Mesodermal cell (in vitro differentiated cells): ENCODE measurements around the gene TNFSF13.

Experiments used
- H3K27ac ChIP-seq: 2 replicates; pipeline ENCODE4 v1.7.0; 2013; ENCODE audit warnings: mild to moderate bottlenecking, low read depth, low read length, moderate library complexity; ENCODE audit not compliant: severe bottlenecking
- H3K36me3 ChIP-seq: 2 replicates; pipeline ENCODE4 v1.7.1; 2013; ENCODE audit warnings: mild to moderate bottlenecking, low read length, moderate library complexity; ENCODE audit not compliant: control insufficient read depth, insufficient read depth
- H3K4me1 ChIP-seq: one replicate; pipeline ENCODE4 v1.7.1; 2013; ENCODE audit warnings: mild to moderate bottlenecking, low read length; ENCODE audit not compliant: insufficient read depth, control insufficient read depth, poor library complexity, severe bottlenecking
- H3K4me3 ChIP-seq: 2 replicates; pipeline ENCODE4 v1.7.0; 2013; ENCODE audit warnings: low read length, control low read depth, mild to moderate bottlenecking; ENCODE audit not compliant: insufficient read depth, poor library complexity, severe bottlenecking; ENCODE audit errors: extremely low read depth
- H3K9me3 ChIP-seq: 2 replicates; pipeline ENCODE4 v1.7.1; 2013; ENCODE audit warnings: mild to moderate bottlenecking, low read length, moderate library complexity; ENCODE audit not compliant: control insufficient read depth
- WGBS, 2 experiments: methylation state at CpG; one replicate each; pipeline ENCODE4 v1.1.5; 2013; ENCODE audit warnings: missing lambda C conversion rate in 2 of 2; ENCODE audit not compliant: insufficient coverage in 2 of 2; 5-methylcytosine and 5-hydroxymethylcytosine counted together

The TNFSF13 gene

DNA sequence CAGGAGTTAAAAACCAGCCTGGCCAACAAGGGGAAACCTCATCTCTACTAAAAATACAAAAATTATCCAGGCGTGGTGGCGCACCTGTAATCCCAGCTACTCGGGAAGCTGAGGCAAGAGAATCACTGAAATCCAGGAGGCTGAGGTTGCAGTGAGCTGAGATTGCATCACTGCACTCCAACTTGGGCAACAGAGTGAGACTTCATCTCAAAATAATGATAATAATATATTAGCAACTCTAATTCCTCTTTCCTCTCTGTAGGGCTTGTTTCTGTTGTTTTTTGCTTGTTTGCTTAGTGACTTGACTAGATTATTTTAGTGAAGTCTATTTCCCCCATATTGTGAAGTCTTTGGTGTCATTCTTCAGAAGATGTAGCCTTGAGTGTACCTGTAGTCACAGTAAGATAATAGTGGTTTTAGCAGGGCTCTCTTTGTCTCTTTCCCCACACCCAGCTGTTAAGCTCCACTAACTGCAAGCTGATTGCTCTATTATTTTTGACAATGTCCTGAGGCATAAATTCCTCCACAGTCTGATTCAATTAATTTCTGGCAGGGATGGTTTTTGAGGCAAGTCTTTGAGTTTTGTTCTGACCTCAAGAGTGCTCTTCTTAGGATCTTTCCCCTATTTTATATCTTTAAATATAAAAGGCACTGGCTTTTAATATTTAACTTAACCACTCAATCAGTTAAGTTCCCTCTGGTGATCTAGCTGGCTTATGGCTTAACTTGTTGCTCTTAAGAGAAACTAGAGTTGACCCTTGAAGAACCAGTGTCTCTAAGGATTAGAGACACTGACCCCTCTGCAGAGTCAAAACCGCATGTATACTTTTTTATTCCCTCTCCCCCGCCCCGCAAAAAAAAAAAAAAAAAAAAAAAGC is 28.3 kb upstream of the TNFSF13 start:
- Histone ChIP-seq H3K4me1 (no peaks in the 10 kb centered on the region), H3K36me3 (no peaks in the 10 kb centered on the region), H3K4me3 (no peak overlapping the region), H3K27ac (no peak overlapping the region), H3K9me3 (peaks cover 23% of the 10 kb centered on the region)
- 88% methylated on average over 3 of the region's 6 CpGs; no CpG with 5 or more reads in 1 of the 2 experiments for WGBS, 2 experiments

DNA sequence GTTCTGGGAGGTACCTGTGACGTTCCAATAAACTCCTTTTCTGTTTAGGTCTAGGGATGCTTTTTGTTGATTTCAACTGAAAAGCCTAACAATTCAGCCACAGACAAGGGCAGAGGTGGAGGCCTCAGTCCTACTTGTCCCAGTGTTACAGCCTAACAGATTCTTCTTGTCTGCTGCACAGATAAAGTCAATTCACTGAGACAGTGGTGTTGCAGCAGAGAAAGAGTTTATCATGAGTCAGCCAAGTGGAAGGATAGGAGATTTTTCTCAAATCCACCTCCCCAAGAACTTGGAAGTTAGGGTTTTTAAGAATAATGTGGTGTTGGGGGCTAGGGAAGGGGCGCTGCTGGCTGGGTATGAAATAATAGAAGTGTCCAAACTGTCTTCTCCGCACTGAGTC is 20.5 kb upstream of the TNFSF13 start:
- Histone ChIP-seq H3K4me3 (no peak overlapping the region), H3K36me3 (no peaks in the 10 kb centered on the region), H3K4me1 (no peaks in the 10 kb centered on the region), H3K27ac (no peak overlapping the region), H3K9me3 (peaks cover 21% of the 10 kb centered on the region)
- 93% methylated on average over 3 of the region's 3 CpGs; no CpG with 5 or more reads in 1 of the 2 experiments for WGBS, 2 experiments

DNA sequence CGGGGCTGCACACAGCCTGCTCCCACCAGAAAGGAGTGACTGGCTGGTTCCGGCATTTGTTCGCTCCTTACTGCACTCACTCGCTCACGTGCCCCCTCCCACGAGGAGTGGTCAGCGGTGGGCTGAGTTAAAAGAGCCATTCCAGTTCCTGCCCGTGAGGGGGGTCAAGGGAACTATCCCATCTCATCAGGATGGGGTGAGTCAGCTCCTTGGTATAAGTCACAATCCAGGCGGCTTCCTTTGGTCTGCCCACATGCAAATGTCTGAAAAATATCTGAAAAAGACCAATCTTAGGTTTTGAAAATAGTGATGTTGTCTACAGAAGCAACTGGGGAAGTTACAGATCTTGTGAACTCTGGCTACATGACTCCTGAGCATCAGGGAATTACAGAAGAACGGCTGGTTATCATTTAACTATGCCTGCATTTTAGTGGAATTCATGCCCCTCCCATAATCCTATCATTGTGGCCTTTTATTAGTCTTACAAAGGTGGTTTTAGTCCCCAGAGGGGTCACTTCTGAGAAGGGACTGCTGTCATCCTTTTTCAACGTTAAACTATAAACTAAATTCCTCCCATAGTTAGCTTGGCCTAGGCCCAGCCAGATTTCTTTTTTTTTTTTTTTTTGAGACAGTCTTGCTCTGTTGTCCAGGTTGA is 19.5 kb upstream of the TNFSF13 start:
- H3K4me3 ChIP-seq: no peak overlapping the region
- no peaks in the 10 kb centered on the region for H3K36me3 ChIP-seq
- WGBS, 2 experiments: 85 to 88% methylated on average over 5 to 7 of the region's 11 CpGs
- peaks cover 21% of the 10 kb centered on the region for H3K9me3 ChIP-seq
- no peak overlapping the region for H3K27ac ChIP-seq
- no peaks in the 10 kb centered on the region for H3K4me1 ChIP-seq

DNA sequence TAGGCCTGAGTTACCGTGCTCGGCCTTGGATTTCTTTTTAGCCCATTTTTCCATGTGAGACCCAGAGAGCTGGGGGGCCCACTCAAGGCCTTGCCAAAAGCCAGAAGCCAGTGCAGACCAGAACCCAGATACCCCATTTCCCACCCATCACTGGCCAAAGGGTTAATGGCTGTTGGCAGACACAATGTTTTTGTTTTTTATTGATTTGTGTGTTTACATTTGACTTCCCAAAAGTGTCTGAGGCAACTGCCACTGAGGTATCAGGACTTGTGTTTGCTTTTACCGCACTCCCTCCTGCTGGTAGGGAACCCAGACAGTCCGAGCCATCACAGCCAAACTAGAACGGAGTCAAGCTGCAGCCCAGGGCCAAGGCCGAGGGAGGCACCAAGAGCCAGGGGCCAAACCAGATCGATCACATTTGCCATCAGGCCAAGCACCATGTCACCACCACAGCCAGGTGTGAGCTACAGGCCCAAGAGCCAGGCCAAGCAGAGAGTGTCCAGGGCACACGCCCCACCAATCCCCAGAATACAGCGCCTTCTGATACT is 17.4 kb upstream of the TNFSF13 start:
- Histone ChIP-seq H3K9me3 (peaks cover 21% of the 10 kb centered on the region), H3K4me3 (no peak overlapping the region), H3K4me1 (no peaks in the 10 kb centered on the region), H3K27ac (no peak overlapping the region), H3K36me3 (no peaks in the 10 kb centered on the region)
- WGBS, 2 experiments: 92 to 100% methylated on average over 1 to 9 of the region's 9 CpGs

DNA sequence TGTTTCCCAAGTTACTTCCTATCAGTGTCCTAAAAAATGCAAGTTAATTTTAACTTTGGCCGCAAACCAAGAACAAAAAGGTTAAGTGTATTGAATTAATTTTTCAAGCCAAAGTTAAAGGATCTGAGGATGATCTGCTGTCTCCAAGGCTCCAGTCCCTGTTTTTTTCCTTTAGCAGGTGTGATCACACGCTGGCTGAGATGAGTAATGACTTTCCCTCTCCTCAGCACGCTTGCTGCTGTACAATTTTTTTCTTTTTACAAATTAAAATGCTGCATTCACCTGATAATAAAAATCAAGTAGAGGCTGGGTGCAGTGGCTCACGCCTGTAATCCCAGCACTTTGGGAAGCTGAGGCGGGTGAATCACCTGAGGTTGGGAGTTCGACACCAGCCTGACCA is 13.6 kb upstream of the TNFSF13 start:
- Histone ChIP-seq H3K4me3 (no peak overlapping the region), H3K9me3 (no peaks in the 10 kb centered on the region), H3K27ac (no peak overlapping the region), H3K4me1 (no peaks in the 10 kb centered on the region), H3K36me3 (no peaks in the 10 kb centered on the region)
- WGBS, 2 experiments: 72 to 100% methylated on average over 4 to 6 of the region's 6 CpGs

DNA sequence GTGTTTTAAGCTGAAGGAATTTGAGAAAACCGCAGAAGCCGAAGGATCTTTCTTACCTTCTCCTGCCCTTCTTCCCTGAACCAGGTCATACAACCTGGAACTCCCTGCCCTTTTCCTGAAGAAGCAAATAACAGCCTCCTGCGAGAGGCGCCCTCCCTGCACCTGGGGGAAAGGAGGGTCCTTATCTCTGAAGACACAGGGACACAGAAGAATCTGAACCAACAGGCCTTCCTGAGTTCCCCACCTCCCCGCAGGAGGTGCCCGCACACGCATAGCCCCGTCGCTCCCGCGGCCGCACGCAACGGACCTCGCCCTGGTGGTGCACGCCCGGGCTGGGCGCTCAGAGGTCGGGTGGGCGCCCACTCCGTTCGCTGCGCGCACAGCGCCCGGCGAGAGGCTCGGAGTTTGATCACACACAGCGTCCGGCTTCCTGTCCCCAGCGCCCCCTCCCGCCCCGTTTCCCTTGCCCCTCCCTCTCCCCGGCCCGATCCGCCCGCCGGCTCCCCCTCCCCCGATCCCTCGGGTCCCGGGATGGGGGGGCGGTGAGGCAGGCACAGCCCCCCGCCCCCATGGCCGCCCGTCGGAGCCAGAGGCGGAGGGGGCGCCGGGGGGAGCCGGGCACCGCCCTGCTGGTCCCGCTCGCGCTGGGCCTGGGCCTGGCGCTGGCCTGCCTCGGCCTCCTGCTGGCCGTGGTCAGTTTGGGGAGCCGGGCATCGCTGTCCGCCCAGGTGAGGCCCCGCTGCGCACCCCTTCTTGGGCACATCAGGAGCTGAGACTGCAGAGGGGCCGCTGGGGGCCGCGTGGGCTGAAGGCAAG is 9.8 kb upstream of the TNFSF13 start, which contains the start of gene TNFSF12:
Gene TNFSF12 (plus strand): TSS at position 474 of the 816 bp plus-strand sequence. CDS start 96 bp downstream, at position 570.
- H3K4me3 ChIP-seq: peak within 1 kb of the TSS; percentile 48
- WGBS, 2 experiments: 10 to 12% methylated on average over 21 to 36 of the region's 65 CpGs
- H3K36me3 ChIP-seq: no peaks in the 10 kb centered on the region
- no peaks in the 10 kb centered on the region for H3K4me1 ChIP-seq
- no peaks in the 10 kb centered on the region for H3K9me3 ChIP-seq
- no peak within 1 kb of the TSS for H3K27ac ChIP-seq

DNA sequence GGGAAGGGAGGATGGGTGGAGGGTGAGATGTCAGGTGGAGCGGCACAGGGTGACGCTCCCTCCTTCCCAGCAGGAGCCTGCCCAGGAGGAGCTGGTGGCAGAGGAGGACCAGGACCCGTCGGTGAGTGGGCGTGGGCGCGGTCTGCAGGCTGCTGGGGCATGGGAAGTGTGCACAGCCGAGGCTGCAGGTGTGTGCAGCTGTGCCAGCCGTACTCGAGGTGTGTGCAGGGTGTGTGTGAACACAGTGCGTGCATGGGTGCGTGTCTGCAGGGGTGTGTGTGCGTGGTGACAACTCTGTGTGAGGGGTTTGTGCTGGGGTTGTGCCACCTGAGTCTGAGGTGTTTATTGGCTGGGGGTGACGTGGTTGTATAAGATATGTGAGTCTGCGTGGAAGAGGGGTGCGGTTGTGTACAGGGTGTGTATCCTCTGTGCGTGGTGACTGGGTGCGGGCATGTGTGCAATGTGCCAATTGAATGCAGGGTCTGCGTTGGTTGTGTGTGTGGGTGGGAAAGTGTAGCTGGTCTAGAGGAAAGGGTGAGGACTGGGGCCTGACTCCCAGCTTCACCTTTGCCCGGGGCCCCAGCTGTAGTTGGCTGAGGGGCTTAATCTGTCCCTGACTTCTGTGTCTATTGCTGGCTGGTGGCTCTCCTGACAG is 9.0 kb upstream of the TNFSF13 start:
- WGBS, 2 experiments: 83 to 84% methylated on average over 18 to 20 of the region's 20 CpGs

DNA sequence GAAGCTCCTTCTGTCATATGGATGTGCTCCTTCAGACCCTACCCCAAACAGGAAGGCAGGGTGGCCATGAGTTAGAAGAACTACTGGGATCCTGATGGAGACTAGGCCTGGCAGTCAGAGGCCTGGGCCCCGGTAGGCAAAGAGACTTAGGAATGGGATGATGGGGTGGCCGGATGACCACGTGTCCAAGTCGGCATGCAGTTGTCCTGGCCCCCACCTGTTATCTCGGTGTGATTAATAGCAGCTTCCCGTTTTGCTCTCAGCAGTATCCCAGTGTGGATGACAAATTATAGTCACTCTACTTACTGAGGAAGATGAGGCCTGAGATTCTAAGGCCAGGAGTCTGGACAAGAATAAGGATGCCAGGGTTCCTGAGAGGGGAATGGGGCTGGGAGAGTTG is 8.2 kb upstream of the TNFSF13 start:
- 90 to 97% methylated on average over 5 to 6 of the region's 6 CpGs for WGBS, 2 experiments
- Histone ChIP-seq H3K27ac (no peak overlapping the region), H3K4me3 (no peak overlapping the region), H3K36me3 (no peaks in the 10 kb centered on the region), H3K4me1 (no peaks in the 10 kb centered on the region), H3K9me3 (no peaks in the 10 kb centered on the region)

More for the DNA sequence above, 9.0 kb upstream of the TNFSF13 start:
- Histone ChIP-seq H3K36me3 (no peaks in the 10 kb centered on the region), H3K27ac (no peak overlapping the region), H3K9me3 (no peaks in the 10 kb centered on the region), H3K4me3 (peak overlapping the region; percentile 48), H3K4me1 (no peaks in the 10 kb centered on the region)

DNA sequence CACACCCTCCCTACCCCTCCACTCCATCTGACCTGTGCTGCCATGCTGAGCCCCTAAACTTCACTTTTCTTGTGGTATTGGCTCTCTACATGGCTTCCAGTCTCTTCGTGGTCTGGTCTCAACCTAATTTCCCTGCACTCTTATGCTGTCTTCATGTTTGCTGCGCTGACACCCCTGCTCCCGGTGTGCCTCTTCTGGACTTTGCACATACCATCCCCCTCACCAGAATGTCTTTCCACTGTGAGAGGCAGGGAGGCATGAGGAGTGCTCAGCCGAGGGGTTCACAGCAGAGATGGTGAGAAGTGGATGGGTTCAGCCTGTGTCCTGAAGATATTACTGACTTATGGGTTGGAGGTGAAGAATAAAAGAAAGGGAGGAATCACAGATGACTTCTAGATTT is 7.2 kb upstream of the TNFSF13 start:
- H3K4me3 ChIP-seq: no peak overlapping the region
- no peaks in the 10 kb centered on the region for H3K9me3 ChIP-seq
- WGBS, 2 experiments: 87 to 90% methylated on average over 1 to 3 of the region's 4 CpGs
- no peaks in the 10 kb centered on the region for H3K4me1 ChIP-seq
- no peaks in the 10 kb centered on the region for H3K36me3 ChIP-seq
- no peak overlapping the region for H3K27ac ChIP-seq

DNA sequence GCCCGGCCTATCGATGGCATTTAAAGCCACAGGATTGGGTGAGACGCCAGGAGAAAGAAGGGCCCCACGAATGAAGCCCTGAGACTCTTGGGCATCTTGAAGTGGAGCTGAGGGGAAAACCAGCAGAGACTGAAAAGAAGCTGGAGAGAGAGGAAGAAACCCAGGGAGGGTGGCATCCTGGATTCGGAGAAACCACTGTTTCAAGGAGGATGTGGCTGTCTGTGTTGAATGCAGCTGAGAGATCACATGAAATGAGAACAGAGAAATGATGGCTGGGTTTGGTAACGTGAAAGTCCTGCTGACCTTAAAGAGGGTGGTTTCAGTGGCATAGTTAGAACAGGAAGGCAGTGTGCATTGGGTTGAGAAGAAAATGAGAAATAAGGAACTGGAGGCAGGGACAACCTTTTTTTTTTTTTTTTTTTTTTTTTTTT is 5.9 kb upstream of the TNFSF13 start:
- Histone ChIP-seq H3K36me3 (no peaks in the 10 kb centered on the region), H3K4me3 (no peak overlapping the region), H3K27ac (no peak overlapping the region), H3K4me1 (peaks cover 4% of the 10 kb centered on the region), H3K9me3 (no peaks in the 10 kb centered on the region)
- 88 to 91% methylated on average over 6 of the region's 6 CpGs for WGBS, 2 experiments
